NK-92 (cell line): ENCODE results near the gene ZNF92.
"Not testable (repeated sequence)": the region's sequence is repeated elsewhere in the genome, so short reads cannot be mapped to it uniquely, and the experiment has no call there.

ENCODE experiments used
- DNase-seq: peaks from one replicate; lab custom pipeline; 2025; ENCODE audit not compliant: unreplicated experiment; lab: John Stamatoyannopoulos, UW

ZNF92 gene

GRCh38 chr7:65373608-65374351, at the start of gene ZNF92:
Gene ZNF92 (plus strand): TSS chr7:65373855. CDS start chr7:65373998, 143 bp downstream.
- peak; percentile 83 for DNase-seq

GRCh38 chr7:65325793-65326432, 47.7 kb upstream of the ZNF92 start:
- DNase-seq = no peak

GRCh38 chr7:65338346-65338745, 35.3 kb upstream of the ZNF92 start:
- no peak for DNase-seq

DNA sequence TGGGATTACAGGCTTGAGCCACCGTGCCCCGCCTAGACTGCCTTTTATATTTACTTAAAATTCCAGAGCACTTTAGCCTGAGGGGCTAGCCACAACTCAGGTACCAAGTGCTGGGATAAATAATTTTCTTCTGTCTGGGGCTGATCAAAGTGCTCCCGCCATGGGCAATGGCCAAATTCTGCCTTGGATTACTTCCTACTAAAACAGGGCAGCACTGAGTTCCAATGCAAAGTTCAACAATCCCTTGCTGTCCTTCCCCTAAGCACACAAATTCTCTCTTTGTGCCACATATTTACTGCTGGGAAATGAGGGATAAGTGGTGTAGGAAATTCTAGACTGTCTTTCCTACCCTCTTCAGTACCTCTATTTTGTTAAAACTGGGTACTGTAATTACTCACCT, 34.4 kb upstream of the ZNF92 start:
- no peak for DNase-seq

DNA sequence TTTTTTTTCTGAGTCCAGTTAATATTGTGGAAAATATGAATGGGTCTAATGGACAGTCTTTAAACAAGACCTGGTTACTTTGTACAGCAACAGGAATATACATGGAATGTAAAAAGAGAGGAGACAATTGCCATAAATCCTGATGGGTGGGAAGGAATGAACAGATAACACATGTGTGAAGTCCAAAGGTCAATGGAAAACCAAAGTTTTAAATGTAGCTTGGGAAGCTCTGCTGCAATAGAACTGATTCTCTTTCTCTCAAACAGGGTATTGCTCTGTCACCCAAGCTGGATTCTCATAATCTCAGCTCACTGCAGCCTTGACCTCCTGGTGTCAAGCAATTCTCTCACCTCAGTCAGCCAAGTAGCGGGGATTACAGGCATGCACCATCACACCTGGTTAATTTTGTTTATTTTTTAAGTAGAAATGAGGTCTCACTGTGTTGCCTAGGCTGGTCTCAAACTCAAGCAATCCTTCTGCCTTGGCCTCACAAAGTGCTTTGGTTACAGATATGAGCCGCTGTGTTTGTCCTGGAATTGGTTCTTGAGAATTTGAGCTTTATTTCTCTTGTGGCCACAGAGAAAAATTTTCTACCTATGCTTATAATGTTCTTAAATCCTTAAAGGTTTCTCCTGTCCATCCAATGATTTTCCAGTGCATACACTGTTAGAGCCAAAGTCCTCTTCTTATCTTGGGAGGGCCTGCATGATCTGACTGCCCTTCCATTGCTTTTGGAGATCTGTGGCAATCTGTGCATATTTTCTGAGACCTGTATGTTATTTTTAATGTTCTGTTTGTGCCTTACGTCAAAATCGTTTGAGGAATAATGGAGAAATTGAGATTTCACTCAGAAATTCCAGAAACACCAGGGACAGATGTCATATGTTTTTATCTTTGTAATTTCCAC, 30.7 kb upstream of the ZNF92 start:
- no peak for DNase-seq

- DNase-seq = not testable (repeated sequence)
These were observed 29.1 kb upstream of the ZNF92 start for GRCh38 chr7:65344541-65344940.

GRCh38 chr7:65354263-65354662, 19.4 kb upstream of the ZNF92 start:
- DNase-seq = no peak

GRCh38 chr7:65369843-65370242, 3.8 kb upstream of the ZNF92 start:
- DNase-seq = no peak

- no peak for DNase-seq
These were observed 2.2 kb upstream of the ZNF92 start for GRCh38 chr7:65371468-65371867.

DNA sequence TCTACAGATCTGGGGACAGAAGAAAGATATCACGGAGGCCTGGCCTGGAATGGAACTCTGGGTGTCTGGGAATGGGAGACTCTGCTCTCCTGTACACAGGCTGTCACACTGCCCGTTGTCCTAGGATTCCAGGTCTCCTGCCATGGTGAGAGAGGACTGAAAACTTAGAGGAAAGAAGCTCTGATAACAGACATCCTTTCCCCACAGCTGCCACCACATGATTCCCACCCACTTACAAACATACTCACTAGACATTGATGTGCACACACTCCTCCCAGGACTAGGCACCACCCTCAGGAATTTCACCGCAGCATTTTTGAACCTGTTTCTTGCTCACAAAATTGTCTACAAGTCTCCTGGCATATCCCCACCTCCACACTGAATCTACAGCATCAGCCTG, 5.7 kb downstream of the ZNF92 start:
- no peak for DNase-seq

DNA sequence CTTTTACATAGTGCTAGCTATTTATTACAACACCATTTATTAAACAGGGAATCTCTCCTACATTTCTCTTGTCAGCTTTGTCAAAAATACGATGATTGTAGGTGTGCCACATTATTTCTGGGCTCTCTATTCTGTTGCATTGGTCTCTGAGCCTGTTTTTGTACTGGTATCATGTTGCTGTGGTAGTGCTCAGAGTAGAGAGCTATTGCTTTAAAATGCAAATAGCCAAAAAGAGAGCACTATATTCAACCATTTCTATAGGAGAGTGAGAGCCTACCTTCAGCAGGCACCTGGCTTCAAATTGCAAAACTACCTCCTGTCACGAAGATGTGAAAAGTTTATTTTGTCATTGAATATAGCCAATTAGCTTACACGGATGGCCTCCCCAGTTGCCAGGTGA, 8.1 kb downstream of the ZNF92 start:
- no peak for DNase-seq

- DNase-seq = no peak
These were observed 8.8 kb downstream of the ZNF92 start for GRCh38 chr7:65382452-65382851.

GRCh38 chr7:65387891-65388290, 14.2 kb downstream of the ZNF92 start:
- no peak for DNase-seq

DNA sequence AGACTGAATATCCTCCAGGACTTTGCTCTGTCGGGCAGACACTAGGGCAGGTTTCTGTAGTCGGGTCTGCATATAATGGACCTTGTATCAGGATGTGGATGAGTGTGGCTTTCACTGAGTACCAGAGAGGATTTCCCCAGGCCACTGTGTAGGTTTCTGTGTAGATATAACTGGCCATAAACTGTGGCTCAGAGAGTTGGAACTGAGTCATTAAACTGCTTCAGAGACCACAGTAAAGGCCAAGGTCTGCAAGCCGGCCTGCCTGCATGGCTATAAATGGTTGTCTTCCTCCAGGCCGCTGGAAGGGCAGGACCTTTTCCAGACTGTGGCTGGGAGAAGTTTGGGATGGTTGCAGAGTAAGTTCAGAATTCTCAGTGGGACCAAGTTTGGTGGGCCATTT, 16.9 kb downstream of the ZNF92 start:
- no peak for DNase-seq

- DNase-seq = no peak
These were observed 24.1 kb downstream of the ZNF92 start for GRCh38 chr7:65397730-65398142.

- not testable (repeated sequence) for DNase-seq
These were observed 25.0 kb downstream of the ZNF92 start for GRCh38 chr7:65398671-65399070.

GRCh38 chr7:65399101-65399500, 25.4 kb downstream of the ZNF92 start:
- DNase-seq = not testable (repeated sequence)

GRCh38 chr7:65404020-65404419, 30.4 kb downstream of the ZNF92 start:
- no peak for DNase-seq

DNA sequence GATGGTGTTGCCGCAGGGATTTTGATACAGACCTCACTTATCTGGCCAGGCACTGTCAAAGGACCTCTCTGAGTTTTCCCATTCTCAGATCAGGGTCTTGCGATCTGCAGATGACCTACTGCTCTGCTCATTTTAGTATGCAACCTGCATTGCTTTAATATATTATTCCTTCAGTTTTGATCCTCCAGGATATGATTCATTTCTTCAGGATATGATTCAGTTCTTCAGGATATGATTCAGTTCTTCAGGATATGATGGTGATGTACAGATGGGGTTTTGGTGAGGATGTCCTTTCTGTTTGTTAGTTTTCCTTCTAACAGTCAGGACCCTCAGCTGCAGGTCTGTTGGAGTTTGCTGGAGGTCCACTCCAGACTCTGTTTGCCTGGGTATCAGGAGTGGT, 33.1 kb downstream of the ZNF92 start:
- not testable (repeated sequence) for DNase-seq

DNA sequence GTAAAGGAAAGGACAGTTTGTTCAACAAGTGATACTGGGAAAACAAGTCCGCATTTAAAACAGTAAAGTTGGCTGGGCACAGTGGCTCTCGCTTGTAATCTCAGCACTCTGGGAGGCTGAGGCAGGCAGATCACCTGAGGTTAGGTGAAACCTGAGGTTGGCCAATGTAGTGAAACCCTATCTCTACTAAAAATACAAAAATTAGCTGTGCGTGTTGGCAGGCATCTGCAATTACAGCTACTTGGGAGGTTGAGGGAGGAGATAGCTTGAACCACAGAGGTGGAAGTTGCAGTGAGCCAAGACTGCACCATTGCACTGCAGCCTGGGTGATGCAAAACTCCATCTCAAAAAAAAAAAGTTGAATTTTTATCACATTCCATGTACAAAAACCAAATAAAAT, 35.7 kb downstream of the ZNF92 start:
- no peak for DNase-seq

DNA sequence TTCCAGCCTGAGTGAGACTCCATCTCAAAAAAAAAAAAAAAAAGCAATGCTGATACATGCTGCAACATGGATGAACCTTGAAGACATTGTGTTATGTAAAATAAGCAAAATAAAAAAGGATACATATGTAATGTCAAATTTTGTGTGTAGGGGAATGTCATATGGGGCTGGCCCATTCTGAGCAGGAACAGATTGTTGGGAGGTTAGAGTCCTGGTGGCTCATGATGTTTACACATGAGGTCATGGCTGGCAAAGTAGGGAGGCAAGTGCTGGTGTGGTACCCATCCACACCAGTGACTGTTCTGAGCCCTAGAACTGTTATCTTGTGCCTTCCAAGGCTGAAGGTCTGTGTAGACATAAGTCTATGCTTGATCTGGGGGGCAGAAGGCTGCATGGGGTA, 37.6 kb downstream of the ZNF92 start:
- DNase-seq = no peak

DNA sequence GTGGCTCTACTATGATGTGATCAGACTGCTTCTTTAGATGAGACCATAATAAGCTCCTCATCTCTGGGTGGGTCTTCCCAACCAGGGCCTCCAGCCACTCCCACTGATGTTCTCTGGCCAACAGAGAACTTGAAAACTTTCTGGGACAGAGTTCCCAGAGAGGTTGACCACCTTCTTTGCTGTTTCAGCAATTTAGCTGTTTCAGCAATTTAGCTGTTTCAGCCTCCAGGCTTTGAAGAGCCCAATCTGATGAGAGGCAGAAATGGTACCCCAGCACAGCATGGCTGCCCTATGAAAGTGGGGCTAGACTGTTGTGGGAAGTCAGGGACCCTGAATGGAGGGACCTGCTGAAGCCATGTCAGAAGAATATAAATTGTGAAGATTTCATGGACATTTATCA, 49.0 kb downstream of the ZNF92 start:
- no peak for DNase-seq
